ENCODE measurements around the gene REV3L. TPM values are rescaled to one million over a fixed set of nuclear protein-coding genes. Genes with fewer than 3 reads are reported as not detected.

Gene REV3L
- total and polyA plus RNA-seq, 2 donors (not counting 3 experiments of a cell fraction or from before 2014, with no cell fraction given), result 6.0 to 22.7 TPM

- POLR2A ChIA-PET, result interaction anchor here (0.6 kb wide), 1 partner anchor 95 kb away, joined by 4 read pairs; no protein-coding TSS in a partner anchor
- CTCF ChIA-PET, result interaction anchor here (1.2 kb wide), 1 partner anchor 12 kb away, joined by 4 read pairs; no protein-coding TSS in a partner anchor
- H3K4me3 ChIP-seq (replicated peaks in 1 of 3; ENCODE audit: insufficient read depth in 1 of 3, low read depth in 1 of 3, low read length in 3 of 3), result no peak overlapping the region
- H3K27me3 ChIP-seq (ENCODE audit: control insufficient read depth in 2 of 2, insufficient read depth in 2 of 2, low read length in 2 of 2), result no peaks in the 10 kb centered on the region
- no peak overlapping the region for H3K9ac ChIP-seq (replicated peaks; ENCODE audit: extremely low read depth, insufficient read depth, low read length)
- no peaks in the 10 kb centered on the region for H3K9me3 ChIP-seq (replicated peaks; ENCODE audit: control insufficient read depth, insufficient read depth, low read length)
- H3K79me2 ChIP-seq (ENCODE audit: control insufficient read depth, insufficient read depth, low read length), result no peaks in the 10 kb centered on the region
- H3K9me1 ChIP-seq (replicated peaks; ENCODE audit: control insufficient read depth, extremely low read depth, insufficient read depth, low read length), result no peaks in the 10 kb centered on the region
- BruUV-seq (replicated peaks), result no TSS peak
- no peaks in the 10 kb centered on the region for H3K36me3 ChIP-seq (ENCODE audit: control insufficient read depth in 2 of 2, extremely low read depth in 1 of 2, insufficient read depth in 2 of 2, low read length in 2 of 2)
- peaks cover 5% of the 10 kb centered on the region for H3K4me1 ChIP-seq (ENCODE audit: control insufficient read depth, extremely low read depth, insufficient read depth, low read length)
- no peak overlapping the region for H3K4me2 ChIP-seq (ENCODE audit: insufficient read depth, low read length)
- H3K27ac ChIP-seq (ENCODE audit: insufficient read depth, low read depth, low read length), result no peak overlapping the region
- DNase-seq (ENCODE audit: low read depth, low spot score), result no peak
- H2AFZ ChIP-seq (ENCODE audit: low read depth, low read length), result no peak overlapping the region
- dilution Hi-C loops (cut with MboI; ENCODE audit: extremely low pct_ligation_motif_present, low sequenced_read_pairs) (no loop called here), intact Hi-C loops (cut with micrococcal nuclease) (no loop called here)
- no peak for FAIRE-seq
- TF ChIP-seq POLR2AphosphoS5 (IDR thresholded peaks at IDR 0.05; ENCODE audit: insufficient read depth, low read depth, low read length) (no peak), CTCF (IDR thresholded peaks at IDR 0.05; ENCODE audit: extremely low read depth in 1 of 2, insufficient read depth in 1 of 2, low read depth in 1 of 2, low read length in 2 of 2) (no peak), JUN (IDR thresholded peaks at IDR 0.05; ENCODE audit: borderline replicate concordance, insufficient read depth, insufficient read length, low read depth) (no peak), FOS (IDR thresholded peaks at IDR 0.05; ENCODE audit: borderline replicate concordance, insufficient read depth, low read length) (no peak), GATA2 (IDR thresholded peaks at IDR 0.05; ENCODE audit: insufficient read depth, insufficient read length, low read depth, low read length) (no peak), EZH2 (IDR thresholded peaks at IDR 0.05; ENCODE audit: borderline replicate concordance, low read depth, low read length, severe bottlenecking) (no peak), POLR2A (IDR thresholded peaks at IDR 0.05; ENCODE audit: low read depth, low read length) (no peak), MAX (IDR thresholded peaks at IDR 0.05; ENCODE audit: insufficient read depth, insufficient read length) (no peak), MYC (IDR thresholded peaks at IDR 0.05; ENCODE audit: low read depth, low read length) (no peak)
- no peaks in the 10 kb centered on the region for H4K20me1 ChIP-seq (replicated peaks; ENCODE audit: control insufficient read depth, extremely low read depth, insufficient read depth, low read length)
Measured at GRCh38 chr6:111527367-111527766, 44.3 kb upstream of the REV3L start.

All from endothelial cell of umbilical vein (primary cell).